K562 (cell line): Measurements from ENCODE around the gene PPEF2. TPM values are rescaled to one million over a fixed set of nuclear protein-coding genes. Genes with fewer than 3 reads are reported as not detected.
A peak's percentile ranks its signal among the peaks of the same experiment; 100 is the strongest.

Source experiments
- KDM5B ChIP-seq: fragments of 200-600 bp; sonication (generic); IDR thresholded peaks from 2 replicates; pipeline ENCODE4 v1.6.1; 2012; ENCODE audit warnings: low read depth, mild to moderate bottlenecking, moderate library complexity, low read length, control low read depth, inconsistent platforms; ENCODE audit not compliant: insufficient replicate concordance
- PCBP1 ChIP-seq: fragments of 200-400 bp; formaldehyde crosslinking; IDR thresholded peaks from 2 replicates; pipeline ENCODE4 v1.6.1; 2018; ENCODE audit warnings: mild to moderate bottlenecking, low read depth, low read length; ENCODE audit not compliant: poor library complexity, severe bottlenecking
- POLR3G ChIP-seq: IDR thresholded peaks from 2 replicates; pipeline ENCODE4 v1.6.1; 2011; ENCODE audit not compliant: insufficient read length, insufficient replicate concordance; ENCODE audit errors: extremely low read depth
- ZNF121 ChIP-seq: sonication (generic); formaldehyde crosslinking; conservative IDR thresholded peaks from 2 replicates; pipeline ENCODE4 v1.8.0; 2022; ENCODE audit warnings: missing genetic modification reagents
- ZNF408 ChIP-seq: fragments of 250-450 bp; sonication (Bioruptor Pico); IDR thresholded peaks from 2 replicates; pipeline ENCODE4 v1.4.0; 2020; ENCODE audit warnings: low read depth, mild to moderate bottlenecking, moderate library complexity
- polyA plus RNA-seq, 8 experiments: library from polyadenylated mRNA; depleted of rRNA in 4 of 8; stranded (reverse) in 5 of 8; unstranded in 3 of 8; fragments of >200 nt; fragmentation: Nextera tagmentation in 2 of 8; fragmentation: Illumina TruSeq in 1 of 8; extraction: Ambion mirVana in 2 of 8; extraction: Trizol in 1 of 8; gene quantifications; 2 replicates each; pipeline versions ENCODE4 v1.2.1 to v1.2.3, GENCODE V29; 2011 to 2014; ENCODE audit warnings: inconsistent platforms in 1 of 8, missing spikeins in 1 of 8
- total RNA-seq, 7 experiments: library from RNA; depleted of rRNA in 6 of 7; stranded (reverse); fragments of >200 nt in 6 of 7; fragmentation: Illumina TruSeq in 2 of 7; extraction: Trizol in 2 of 7; gene quantifications; 2 replicates each; pipeline versions ENCODE4 v1.2.1 to v1.2.3, GENCODE V29; 2011 to 2021; ENCODE audit warnings: low replicate concordance in 1 of 7
- TF ChIP-seq, protein P1 (sequence below): fragments of 450-650 bp; IDR thresholded peaks from 2 replicates; pipeline ENCODE4 v1.6.1; 2017; ENCODE audit warnings: mild to moderate bottlenecking, moderate library complexity
- TF ChIP-seq, protein P2 (sequence below): fragments of 200-600 bp; sonication (generic); IDR thresholded peaks from one replicate; pipeline ENCODE4 v1.6.1; 2012; ENCODE audit warnings: mild to moderate bottlenecking, low read depth, low read length, inconsistent platforms
- TF ChIP-seq, protein P3 (sequence below): IDR thresholded peaks from 3 replicates; pipeline ENCODE4 v1.6.1; 2011; ENCODE audit warnings: borderline replicate concordance, mild to moderate bottlenecking, moderate library complexity; ENCODE audit not compliant: insufficient read length; ENCODE audit errors: extremely low read depth

PPEF2 gene
- total and polyA plus RNA-seq, 9 of the 15 experiments (the other 6 are each of a cell fraction or from before 2014, with no cell fraction given), result not detected

DNA sequence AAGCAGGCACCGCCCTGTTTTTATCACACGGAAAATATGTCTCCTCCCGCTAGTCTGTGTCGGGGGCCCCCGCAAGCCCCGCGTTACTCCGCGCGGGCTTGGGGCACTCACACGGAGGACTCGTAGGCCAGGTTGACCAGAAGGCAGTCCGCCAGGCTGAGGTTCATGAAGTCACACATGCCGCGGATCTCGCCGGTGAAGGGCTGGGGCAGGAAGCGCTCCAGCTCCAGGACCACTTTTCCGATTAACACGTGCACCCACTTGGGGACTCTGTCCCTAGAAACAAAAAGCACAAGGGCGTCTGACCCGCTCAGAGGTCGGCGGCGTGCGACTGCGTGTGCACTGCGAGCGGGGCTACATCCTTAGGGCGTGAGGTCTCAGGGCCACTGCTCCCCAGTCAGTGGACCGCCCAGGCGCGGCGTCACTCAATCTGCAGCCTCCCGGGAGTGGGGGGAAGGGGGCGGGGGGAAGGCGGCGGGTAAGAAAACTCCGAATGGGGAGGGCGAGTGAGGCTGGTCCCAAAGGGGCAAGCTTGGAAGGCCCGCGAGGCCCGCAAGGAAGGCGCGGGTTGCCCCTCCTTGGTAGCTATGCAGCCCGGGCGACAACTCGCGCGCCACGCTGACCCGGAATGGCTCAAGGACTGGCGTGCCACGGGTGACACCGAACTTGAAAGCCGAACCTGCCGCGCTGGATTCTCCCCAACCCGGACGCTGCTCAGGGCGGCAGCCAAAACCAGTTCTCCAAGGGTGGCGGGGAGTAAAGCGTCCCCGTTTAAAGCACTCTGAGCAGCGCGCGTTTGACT lies 37.8 kb upstream of the PPEF2 start (continued):
- TF ChIP-seq, protein P1, sequence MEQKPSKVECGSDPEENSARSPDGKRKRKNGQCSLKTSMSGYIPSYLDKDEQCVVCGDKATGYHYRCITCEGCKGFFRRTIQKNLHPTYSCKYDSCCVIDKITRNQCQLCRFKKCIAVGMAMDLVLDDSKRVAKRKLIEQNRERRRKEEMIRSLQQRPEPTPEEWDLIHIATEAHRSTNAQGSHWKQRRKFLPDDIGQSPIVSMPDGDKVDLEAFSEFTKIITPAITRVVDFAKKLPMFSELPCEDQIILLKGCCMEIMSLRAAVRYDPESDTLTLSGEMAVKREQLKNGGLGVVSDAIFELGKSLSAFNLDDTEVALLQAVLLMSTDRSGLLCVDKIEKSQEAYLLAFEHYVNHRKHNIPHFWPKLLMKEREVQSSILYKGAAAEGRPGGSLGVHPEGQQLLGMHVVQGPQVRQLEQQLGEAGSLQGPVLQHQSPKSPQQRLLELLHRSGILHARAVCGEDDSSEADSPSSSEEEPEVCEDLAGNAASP, result no peak
- TF ChIP-seq, protein P2, sequence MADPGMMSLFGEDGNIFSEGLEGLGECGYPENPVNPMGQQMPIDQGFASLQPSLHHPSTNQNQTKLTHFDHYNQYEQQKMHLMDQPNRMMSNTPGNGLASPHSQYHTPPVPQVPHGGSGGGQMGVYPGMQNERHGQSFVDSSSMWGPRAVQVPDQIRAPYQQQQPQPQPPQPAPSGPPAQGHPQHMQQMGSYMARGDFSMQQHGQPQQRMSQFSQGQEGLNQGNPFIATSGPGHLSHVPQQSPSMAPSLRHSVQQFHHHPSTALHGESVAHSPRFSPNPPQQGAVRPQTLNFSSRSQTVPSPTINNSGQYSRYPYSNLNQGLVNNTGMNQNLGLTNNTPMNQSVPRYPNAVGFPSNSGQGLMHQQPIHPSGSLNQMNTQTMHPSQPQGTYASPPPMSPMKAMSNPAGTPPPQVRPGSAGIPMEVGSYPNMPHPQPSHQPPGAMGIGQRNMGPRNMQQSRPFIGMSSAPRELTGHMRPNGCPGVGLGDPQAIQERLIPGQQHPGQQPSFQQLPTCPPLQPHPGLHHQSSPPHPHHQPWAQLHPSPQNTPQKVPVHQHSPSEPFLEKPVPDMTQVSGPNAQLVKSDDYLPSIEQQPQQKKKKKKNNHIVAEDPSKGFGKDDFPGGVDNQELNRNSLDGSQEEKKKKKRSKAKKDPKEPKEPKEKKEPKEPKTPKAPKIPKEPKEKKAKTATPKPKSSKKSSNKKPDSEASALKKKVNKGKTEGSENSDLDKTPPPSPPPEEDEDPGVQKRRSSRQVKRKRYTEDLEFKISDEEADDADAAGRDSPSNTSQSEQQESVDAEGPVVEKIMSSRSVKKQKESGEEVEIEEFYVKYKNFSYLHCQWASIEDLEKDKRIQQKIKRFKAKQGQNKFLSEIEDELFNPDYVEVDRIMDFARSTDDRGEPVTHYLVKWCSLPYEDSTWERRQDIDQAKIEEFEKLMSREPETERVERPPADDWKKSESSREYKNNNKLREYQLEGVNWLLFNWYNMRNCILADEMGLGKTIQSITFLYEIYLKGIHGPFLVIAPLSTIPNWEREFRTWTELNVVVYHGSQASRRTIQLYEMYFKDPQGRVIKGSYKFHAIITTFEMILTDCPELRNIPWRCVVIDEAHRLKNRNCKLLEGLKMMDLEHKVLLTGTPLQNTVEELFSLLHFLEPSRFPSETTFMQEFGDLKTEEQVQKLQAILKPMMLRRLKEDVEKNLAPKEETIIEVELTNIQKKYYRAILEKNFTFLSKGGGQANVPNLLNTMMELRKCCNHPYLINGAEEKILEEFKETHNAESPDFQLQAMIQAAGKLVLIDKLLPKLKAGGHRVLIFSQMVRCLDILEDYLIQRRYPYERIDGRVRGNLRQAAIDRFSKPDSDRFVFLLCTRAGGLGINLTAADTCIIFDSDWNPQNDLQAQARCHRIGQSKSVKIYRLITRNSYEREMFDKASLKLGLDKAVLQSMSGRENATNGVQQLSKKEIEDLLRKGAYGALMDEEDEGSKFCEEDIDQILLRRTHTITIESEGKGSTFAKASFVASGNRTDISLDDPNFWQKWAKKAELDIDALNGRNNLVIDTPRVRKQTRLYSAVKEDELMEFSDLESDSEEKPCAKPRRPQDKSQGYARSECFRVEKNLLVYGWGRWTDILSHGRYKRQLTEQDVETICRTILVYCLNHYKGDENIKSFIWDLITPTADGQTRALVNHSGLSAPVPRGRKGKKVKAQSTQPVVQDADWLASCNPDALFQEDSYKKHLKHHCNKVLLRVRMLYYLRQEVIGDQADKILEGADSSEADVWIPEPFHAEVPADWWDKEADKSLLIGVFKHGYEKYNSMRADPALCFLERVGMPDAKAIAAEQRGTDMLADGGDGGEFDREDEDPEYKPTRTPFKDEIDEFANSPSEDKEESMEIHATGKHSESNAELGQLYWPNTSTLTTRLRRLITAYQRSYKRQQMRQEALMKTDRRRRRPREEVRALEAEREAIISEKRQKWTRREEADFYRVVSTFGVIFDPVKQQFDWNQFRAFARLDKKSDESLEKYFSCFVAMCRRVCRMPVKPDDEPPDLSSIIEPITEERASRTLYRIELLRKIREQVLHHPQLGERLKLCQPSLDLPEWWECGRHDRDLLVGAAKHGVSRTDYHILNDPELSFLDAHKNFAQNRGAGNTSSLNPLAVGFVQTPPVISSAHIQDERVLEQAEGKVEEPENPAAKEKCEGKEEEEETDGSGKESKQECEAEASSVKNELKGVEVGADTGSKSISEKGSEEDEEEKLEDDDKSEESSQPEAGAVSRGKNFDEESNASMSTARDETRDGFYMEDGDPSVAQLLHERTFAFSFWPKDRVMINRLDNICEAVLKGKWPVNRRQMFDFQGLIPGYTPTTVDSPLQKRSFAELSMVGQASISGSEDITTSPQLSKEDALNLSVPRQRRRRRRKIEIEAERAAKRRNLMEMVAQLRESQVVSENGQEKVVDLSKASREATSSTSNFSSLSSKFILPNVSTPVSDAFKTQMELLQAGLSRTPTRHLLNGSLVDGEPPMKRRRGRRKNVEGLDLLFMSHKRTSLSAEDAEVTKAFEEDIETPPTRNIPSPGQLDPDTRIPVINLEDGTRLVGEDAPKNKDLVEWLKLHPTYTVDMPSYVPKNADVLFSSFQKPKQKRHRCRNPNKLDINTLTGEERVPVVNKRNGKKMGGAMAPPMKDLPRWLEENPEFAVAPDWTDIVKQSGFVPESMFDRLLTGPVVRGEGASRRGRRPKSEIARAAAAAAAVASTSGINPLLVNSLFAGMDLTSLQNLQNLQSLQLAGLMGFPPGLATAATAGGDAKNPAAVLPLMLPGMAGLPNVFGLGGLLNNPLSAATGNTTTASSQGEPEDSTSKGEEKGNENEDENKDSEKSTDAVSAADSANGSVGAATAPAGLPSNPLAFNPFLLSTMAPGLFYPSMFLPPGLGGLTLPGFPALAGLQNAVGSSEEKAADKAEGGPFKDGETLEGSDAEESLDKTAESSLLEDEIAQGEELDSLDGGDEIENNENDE, result no peak
- TF ChIP-seq ZNF408 (CRISPR knock-in tag) (no peak), KDM5B (peak; percentile 48), POLR3G (no peak), PCBP1 (no peak), ZNF121 (no peak)
- TF ChIP-seq, protein P3, sequence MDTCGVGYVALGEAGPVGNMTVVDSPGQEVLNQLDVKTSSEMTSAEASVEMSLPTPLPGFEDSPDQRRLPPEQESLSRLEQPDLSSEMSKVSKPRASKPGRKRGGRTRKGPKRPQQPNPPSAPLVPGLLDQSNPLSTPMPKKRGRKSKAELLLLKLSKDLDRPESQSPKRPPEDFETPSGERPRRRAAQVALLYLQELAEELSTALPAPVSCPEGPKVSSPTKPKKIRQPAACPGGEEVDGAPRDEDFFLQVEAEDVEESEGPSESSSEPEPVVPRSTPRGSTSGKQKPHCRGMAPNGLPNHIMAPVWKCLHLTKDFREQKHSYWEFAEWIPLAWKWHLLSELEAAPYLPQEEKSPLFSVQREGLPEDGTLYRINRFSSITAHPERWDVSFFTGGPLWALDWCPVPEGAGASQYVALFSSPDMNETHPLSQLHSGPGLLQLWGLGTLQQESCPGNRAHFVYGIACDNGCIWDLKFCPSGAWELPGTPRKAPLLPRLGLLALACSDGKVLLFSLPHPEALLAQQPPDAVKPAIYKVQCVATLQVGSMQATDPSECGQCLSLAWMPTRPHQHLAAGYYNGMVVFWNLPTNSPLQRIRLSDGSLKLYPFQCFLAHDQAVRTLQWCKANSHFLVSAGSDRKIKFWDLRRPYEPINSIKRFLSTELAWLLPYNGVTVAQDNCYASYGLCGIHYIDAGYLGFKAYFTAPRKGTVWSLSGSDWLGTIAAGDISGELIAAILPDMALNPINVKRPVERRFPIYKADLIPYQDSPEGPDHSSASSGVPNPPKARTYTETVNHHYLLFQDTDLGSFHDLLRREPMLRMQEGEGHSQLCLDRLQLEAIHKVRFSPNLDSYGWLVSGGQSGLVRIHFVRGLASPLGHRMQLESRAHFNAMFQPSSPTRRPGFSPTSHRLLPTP, result no peak
